CD4-positive, alpha-beta T cell treated with Interleukin-1 beta for 1 hour (primary cell): Measurements from ENCODE around the gene KCNJ4.
"Not testable (repeated sequence)": the region's sequence is repeated elsewhere in the genome, so short reads cannot be mapped to it uniquely, and the experiment has no call there.

Source experiments
- DNase-seq, 2 donors: peaks; one replicate each; pipeline ENCODE4 v3.0.0-alpha.2; 2020 to 2022

Gene KCNJ4

DNA sequence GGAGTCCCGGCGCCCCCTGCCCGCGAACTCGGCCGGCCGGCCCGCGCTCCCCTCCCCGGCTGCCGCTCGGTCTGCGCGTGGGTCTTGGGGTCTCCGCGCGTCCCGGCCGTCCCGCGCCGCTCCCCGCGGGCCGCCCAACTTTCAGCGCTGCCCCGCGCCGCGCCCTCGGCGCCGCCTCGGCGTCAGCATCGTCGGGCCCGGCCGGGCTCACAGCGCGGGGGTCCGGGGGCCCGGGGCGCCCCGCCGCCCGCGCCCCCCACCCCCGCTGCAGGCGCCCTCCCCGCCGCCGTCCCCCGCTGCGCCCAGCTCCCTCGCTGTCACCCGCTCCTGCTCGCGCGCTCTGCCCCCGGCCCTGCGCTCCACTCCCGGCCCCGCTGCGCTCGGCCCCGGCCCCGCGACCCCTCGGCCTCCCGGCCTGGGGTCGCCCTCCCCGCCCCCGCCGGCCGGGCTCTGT lies at the start of gene KCNJ4:
KCNJ4 (minus strand) TSS at position 124 of the 454 bp plus-strand sequence. CDS start 27,067 bp downstream, outside the sequence.
- no peak for DNase-seq

DNA sequence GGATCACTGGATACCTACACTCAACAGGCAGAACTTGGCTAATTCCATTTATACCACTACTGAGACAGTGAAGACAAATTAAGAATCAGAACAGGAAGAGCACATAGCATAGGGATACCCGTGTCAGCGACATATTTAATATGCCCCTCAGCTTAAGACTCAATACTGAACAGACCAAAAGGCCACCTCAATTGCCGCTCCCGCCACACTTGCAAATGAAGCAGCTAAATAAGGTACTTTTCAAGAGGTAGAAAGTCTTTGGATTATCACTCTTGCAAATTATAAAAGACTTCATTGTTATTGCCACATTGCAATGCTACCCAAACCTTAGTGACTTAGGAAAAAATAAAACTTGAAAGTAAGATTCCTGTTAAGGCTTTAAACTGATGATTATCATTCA lies 48.0 kb upstream of the KCNJ4 start:
- DNase-seq = no peak

DNA sequence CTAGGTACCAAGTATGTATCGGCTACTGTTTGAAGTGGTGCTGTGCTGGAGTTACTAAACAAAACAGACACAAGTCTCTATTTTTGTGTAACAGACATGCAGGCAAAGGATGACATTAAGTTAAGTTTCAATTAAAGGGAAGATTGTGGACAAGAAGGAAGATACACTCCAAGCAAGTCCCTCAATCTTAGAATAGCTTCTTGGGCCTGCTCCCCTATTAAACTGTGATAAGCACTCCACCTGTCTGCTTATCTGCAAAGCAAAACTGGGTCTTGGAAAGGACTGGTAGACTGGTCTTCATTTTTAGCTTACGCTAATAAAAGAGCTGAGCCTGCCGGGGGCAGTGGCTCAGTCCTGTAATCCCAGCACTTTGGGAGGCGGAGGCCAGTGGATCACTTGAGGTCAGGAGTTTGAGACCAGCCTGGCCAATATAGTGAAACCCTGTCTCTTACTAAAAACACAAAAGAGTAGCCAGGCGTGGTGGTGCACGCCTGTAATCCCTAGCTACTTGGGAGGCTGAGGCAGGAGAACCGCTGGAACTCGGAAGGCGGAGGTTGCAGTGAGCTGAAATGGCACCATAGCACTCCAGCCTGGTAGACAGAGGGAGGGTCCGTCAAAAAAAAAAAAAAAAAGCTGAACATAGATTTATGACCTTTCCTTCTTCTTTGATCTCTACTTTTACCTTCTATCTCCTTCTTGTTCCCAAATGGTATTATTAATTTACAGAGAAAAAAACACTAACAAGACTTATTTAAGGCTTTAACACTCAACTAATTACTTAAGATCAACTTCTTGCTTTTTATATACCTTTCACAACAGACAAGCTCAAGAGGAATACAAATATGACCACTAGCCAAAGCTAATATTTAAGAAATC lies 47.0 kb upstream of the KCNJ4 start:
- DNase-seq = no peak

DNA sequence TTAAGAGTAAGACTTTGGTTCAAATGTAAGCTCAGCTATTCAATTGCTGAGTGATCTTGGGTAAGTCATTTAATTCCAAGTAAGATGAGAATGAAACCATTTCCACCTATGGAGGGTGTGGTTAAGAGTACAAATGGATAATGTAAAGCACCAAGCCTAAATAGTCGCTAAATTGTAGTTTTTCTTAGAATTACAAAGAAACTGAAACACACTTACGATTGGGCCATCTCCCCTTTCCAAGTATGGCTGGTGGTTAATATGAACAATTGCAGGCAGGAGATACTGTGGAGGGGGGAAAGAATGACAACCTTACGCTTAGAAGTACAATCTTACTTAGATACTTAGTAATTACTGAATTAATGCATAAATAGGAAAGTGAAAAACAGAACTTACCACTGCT lies 42.9 kb upstream of the KCNJ4 start:
- DNase-seq = no peak

DNA sequence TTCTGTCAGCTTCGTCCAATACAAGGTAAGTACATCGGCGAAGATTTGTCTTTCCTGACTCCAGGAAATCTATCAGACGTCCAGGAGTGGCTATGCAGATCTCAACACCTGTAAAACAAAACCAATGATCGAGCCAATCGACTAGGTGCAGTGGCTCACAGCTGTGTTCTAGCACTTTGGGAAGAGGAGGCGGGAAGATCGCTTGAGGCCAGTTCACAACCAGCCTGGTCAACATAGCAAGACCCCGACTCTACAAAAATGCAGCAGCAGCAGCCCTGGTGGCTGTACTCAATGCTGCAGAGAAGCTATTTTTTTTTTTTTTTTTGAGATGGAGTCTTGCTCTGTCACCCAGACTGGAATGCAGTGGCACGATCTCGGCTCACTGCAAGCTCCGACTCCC lies 39.9 kb upstream of the KCNJ4 start:
- DNase-seq = no peak

DNA sequence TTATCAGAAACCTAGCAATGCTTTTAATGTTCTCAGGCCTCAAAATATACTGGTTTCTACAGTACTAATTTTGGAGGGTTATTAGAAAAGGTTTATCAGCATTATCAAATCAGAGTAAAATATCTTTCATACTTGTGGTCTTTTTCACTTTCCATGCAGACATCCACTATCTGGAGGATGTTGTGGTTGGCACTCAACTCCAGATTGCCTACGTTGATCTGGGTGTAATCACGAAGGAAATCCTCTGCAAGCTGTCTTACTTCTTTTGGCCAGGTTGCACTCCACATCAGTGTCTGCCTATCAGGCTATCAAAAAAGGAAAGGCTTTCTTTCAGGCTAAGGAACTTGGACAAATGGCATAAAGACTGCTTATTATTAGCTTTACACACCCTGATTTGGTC lies 39.5 kb upstream of the KCNJ4 start:
- DNase-seq = no peak

DNA sequence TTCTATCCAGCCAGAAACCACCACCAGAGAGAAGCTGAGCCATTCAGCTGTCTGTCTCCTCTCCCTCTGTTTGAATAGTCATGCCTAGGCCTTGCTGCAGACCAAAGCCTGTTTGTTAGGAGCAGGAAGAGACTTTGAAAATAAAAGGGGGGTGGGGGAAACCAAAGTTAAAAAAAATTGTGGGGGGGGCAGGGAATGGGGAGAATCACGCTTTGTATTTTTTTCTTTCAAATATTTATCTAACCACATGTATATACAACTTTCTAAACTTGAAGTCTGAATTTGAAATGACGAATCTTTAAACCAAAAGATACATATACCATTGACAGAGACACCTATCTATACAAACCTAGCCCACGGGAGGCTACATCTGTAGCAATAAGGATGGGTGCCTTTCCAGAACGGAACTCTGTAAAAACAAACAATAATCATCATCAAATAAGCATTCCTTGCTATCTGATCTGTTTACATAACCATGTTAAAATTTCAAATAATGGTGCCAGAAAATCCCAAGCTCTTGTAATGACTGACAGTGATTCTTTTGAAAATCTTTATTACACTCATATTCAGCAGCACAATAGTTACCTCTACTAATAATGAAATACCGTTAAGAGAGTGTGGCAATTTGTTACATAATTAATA lies 36.8 kb upstream of the KCNJ4 start:
- no peak for DNase-seq

DNA sequence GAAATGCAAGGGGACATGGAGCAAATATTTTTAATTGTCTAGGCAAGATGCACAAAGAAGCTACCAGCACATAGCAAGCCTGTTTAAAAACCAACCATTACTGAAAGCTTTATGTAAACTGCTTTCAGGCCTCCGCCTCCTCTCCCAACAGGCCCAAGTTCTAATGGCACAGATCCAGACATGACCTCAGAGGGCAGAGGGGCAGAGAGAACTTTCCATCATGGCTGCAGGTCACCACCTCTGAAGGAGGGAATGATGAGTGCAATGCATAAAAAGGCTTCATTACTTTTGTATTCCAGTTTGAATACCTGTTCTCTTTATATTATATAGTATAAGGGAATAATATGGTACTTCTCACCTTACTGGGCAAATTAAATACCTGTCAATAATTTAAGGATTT lies 35.9 kb upstream of the KCNJ4 start:
- no peak for DNase-seq

DNA sequence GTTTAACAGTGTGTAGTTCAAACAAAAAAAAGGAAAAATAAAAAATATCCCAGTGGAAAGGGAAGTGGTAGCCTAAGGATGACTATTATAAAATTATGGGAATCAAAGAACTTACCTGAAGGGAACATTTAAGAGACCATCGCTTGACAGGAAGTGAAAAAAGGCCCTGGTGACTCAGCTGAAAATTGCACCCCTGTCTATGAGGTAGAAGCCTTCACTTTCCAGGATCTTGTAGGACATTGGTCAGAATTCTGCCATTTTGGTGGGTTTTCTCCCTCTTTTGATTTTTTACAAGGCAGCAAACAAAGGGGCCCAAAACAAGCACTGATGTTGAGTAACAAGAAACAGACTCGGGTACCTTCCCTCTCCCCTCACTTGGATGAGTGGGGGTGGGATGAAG lies 35.5 kb upstream of the KCNJ4 start:
- DNase-seq = no peak

DNA sequence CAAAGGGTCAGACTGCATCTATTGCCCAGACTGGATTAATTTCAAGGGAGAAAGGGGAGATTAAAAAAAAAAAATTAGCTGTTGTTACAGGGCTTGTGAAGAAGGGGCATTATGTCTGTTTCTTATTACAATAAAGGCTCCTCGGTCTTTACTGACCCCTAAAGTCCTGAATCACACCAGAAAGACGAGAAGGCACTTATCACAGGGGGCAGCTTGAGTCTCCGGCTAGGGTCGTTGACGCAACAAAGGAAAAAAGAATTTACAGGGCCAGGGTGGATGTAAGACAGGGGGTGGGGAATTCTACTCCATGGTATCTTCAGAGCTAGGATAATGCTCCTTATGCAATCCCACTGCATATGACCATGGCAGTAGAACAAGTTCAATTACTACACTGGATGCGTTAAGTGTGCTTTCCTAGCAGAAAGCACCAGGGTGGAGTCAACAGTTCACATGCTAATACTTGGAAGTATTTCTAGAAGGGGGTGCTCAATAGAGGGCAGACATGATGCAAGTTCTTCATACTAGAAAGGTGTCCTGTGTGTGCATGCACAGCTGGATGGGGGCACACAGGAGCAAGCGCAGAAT lies 34.7 kb upstream of the KCNJ4 start:
- DNase-seq = no peak

DNA sequence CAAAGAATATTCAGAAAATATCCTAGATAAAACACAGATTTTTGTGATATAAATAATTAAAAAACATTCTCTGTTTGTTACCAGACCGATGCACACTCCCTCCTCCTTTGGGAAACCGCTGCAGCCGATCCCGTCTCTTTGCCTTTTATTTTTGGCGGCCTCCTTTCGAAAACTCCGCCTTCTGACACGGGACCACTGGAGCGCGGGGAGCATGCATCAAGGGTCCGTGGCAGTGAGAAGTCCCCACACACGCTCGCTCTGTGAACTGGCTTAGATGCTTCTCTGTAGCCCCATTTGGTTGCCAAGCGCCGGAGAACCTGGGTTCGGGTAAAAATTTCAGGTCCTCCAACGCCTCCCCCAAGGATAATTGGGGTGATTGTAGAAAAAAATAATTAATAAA lies 34.1 kb upstream of the KCNJ4 start:
- DNase-seq = no peak

DNA sequence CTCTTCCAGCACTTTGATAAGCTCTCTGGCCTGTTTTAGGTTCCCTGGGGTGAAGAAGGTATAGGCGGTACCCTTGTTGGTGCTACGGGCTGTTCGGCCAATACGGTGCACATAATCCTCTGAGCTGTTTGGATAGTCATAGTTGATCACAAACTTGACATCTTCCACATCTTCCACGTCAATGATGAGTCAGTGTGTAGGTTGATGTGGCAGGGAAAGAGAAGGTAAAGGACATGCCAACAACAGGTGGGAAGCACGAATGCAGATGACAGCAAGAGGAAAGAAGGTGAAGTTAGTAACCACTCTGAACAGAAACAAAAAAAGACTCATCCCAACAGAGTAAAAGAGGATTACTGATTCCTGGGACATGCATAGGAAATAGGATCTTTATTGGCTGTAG lies 32.9 kb upstream of the KCNJ4 start:
- no peak for DNase-seq

DNA sequence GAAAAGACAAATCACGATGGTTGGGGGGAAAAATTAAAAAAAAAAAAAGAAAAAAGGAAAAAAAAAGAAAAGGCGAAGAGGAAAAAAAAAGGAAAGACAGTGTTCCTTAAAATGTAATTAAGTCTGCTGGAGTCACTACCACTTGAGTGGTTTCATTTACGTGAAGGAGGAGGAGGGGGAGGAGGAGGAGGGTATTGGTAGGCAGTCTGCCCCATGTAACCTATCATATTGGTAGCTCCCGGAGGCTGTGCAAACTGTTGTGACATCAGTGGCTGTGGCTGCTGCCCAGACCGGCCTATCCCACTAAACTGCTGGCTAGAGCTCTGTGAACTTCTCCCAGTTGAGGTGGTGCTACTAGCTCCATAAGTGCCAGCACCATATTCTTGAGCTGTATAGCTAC lies 30.8 kb upstream of the KCNJ4 start:
- no peak for DNase-seq

DNA sequence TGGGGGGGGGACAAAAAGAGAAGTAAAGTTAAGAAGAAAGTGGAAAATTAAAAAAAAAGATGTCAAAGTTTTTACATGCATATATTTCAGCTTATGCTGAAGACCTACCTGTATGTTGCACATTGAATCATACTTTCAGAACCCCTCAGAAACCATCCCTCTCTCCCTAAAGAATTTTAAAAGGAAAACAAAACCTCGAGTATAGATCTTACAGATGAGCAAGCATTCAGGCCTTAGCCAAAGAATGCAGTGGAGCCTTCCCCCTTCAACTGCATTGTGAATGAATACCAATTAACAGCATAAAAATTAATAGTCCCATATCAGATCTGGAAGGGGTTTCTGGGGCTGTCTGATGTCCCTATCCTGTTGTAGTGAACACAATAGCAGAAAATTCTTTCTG lies 29.2 kb upstream of the KCNJ4 start:
- DNase-seq = no peak

DNA sequence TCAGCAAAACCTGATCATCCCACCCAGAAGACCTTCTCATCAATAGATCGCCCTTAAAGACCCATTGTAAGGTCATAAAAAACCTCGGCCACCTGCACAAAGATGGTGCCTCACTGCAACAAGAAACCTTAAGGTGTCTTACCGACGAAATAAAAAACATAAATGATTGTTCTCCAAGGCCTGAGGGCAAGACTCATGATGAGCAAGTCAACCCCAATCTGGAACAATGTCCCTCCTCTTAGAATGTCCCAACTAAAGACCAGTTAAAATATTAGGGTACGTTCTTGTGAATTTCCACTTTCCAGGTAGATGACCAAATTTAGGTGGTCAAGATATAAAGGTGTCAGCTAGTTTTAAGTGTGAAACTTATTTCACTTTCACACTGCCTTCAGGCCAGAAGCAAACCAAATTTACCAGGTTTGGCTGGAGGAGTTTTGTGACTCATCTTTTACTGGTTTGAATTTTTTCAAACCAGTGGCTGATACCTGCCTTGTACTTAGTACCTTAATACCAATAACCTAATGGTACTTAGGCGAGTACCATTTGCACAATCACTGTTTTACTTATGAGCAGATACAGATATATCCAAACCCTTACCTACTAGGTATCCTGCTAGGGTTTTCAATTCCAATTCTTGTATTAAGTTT lies 27.8 kb upstream of the KCNJ4 start:
- DNase-seq = no peak

DNA sequence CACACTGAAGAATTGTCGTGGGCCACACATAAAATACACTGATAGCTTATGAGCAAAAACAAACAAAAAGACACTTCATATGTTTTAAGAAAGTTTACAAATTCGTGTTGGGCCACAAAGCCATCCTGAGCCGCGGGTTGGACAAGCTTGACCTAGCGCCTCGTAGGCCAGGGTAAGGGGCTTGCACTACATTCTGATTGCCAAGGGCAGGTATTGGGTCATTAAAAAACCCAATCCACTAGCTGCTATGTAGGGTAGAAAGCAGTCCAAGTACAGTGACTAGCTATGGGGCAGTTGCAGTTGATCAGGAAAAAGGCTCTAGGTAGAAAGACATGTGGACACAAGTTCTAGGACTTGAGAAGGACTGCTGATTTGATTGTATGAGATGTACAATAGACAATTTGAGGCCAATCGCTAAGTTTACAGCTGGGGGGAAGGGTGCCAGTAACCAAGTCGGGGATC lies 26.9 kb upstream of the KCNJ4 start:
- DNase-seq = no peak

DNA sequence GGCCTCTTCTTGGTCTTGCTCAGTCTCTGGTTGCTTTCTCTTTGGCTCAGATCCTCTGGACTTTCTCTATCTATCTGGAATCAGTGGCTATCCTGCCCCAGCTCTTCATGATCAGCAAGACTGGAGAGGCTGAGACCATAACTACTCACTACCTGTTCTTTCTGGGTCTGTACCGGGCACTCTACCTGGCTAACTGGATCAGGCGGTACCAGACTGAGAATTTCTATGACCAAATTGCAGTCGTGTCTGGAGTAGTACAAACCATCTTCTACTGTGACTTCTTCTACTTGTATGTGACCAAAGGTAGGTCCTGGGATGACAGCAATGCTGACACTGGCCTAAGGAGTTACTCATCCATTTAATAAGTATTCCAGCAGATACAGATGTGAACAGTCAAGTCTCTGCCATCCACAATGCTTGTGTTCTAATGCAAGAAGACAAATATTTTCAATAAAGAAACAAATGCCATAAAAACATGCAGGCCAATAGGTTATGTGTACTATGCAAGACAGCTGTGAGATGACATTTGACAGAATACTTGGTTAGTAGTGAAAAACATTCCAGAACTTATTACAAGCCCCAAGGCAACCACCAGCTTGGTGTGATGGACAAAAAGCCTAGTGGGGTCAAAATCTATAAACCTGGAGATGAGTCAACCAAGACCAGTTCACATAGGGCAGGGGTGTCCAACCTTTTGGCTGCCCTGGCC lies 26.3 kb upstream of the KCNJ4 start:
- no peak for DNase-seq

DNA sequence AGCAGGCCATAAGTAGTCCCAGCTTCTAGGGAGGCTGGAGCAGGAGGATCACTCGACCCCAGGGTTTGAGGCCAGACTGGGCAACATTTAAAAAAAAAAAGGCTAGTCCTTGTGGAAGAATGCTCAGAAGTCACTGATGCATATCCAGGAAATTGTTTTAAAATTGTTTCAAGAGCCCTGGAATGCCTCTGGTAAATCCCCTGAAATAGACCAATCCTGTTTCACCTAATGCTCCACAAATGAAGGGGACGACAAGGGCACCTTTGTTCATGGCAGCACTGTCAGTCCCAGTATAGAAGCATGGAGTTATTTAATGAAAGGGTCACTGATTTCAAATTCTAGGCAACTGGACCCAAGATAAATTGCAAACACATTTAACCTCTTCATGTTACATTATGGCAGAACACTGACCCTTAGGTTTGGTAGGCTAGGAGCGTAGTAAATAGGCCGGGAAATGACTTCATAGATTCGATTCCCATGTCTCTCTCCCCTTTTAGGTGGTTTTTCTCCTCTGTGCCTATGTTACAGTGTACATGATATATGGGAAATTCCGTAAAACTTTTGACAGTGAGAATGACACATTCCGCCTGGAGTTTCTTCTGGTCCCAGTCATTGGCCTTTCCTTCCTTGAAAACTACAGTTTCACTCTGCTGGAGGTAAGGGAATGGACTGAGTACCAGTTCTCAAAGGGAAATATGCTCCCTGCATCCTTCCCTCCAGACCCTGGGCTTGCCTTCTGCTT lies 24.3 kb upstream of the KCNJ4 start:
- DNase-seq = no peak

DNA sequence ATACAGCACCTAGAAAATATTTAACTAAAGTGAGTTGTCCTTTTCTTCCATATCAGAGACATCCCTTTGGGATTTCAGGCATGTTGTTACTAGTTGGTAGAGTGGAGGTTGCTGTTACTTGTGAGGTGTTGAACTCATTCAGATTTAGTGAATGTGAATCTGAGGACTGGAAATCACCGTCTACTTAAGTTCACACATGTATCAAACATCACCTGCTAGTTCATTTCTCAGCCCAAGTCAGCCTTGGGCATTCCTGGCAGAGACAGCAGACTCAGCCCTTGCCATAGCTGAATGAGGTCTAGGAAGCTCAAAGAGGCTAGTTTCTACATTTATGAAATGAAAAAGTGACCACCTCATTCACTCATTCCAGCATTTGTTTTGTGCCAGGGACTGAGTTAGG lies 22.6 kb upstream of the KCNJ4 start:
- DNase-seq = no peak

DNA sequence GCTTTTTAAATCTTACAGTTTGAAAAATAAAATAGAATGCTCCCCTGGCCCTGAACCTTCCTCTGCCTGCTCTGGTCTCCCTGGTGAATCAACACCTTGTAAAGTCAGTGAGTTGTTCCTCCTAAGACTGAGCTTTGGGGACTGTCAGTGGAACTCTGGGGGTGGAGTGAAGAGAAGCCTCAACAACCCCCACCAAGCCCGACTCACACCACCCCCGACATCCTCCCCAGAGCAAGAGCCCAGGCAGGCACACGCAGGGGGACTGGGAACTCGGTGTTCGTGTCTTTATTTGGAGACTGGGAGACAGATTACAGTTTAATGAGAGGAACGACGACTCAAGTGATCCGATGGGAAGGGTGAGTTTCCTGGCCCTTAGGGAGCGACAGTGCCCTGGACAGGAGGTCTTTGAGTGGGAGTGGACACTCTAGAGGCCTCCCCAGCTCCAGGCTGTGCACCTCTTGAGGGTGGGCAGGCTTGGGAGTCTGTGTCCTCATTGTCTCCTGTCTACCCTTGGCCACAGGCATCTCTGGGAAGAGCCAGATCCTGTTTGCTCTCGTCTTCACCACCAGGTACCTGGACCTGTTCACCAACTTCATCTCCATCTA lies 19.1 kb upstream of the KCNJ4 start:
- DNase-seq = no peak

DNA sequence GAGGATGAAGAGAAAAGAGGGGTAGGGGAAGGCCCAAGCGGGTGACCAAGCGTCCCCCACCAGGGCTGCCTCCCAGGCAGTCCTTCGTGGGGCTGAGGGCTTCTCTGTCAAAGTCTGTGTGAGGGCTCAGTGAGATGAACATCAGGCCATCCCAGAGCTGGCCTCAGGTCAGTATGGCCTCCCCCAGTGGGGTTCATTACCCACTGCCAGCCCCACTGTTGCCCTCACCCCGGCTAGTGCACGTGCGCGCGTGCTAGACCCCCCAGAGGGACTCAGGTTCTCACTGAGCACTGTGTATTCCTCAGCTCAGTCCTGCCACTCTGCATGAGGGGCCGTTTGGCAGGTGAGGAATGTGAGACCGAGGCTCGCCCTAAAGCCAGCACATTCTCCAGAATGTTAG lies 16.2 kb upstream of the KCNJ4 start:
- no peak for DNase-seq

DNA sequence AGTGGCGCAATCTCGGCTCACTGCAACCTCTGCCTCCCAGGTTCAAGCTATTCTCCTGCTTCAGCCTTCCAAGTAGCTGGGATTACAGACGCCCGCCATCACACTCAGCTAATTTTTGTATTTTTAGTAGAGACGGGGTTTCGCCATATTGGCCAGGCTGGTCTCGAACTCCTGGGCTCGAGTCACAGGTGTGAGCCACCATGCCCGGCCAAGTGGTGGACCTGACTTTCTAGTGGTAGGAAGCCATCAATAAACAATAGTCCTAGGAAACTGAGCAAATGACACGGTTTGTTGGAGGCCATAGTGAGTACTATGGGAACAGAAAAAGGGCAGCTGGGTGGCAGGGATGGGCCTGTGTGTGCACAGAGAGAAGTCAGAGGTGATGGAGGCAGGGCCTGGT lies 15.2 kb upstream of the KCNJ4 start:
- not testable (repeated sequence) for DNase-seq
